DOHH2 (cell line): ENCODE results near the gene PCBP3.

Experiments
- H3F3A ChIP-seq: fragments of 200-600 bp; sonication (generic), shearing (Covaris generic); 2 replicates; pipeline ENCODE4 v1.6.0; 2016; ENCODE audit warnings: antibody characterized with exemption, mild to moderate bottlenecking; ENCODE audit not compliant: control insufficient read depth, insufficient read depth
- H3K27ac ChIP-seq: fragments of 200-600 bp; sonication (generic); 2 replicates; pipeline ENCODE4 v1.5.1; 2014; ENCODE audit warnings: low read depth, mild to moderate bottlenecking, low read length, moderate library complexity
- H3K27me3 ChIP-seq: fragments of 200-600 bp; sonication (generic); 2 replicates; pipeline ENCODE4 v1.6.1; 2014; ENCODE audit warnings: mild to moderate bottlenecking, low read length, mixed read lengths; ENCODE audit not compliant: control insufficient read depth
- H3K36me3 ChIP-seq: fragments of 200-600 bp; sonication (generic); 2 replicates; pipeline ENCODE4 v1.6.1; 2014; ENCODE audit warnings: mild to moderate bottlenecking, low read length, moderate library complexity, mixed read lengths; ENCODE audit not compliant: control insufficient read depth
- H3K4me1 ChIP-seq: fragments of 200-600 bp; sonication (generic); 2 replicates; pipeline ENCODE4 v1.6.1; 2014; ENCODE audit warnings: mild to moderate bottlenecking, low read length, mixed read lengths; ENCODE audit not compliant: control insufficient read depth
- H3K4me2 ChIP-seq: fragments of 200-600 bp; sonication (generic); 2 replicates; pipeline ENCODE4 v1.6.0; 2014; ENCODE audit warnings: mild to moderate bottlenecking, low read length, moderate library complexity
- H3K4me3 ChIP-seq: fragments of 200-600 bp; sonication (generic); 2 replicates; pipeline ENCODE4 v1.5.1; 2014; ENCODE audit warnings: mild to moderate bottlenecking, low read length, mixed read lengths
- H3K79me2 ChIP-seq: fragments of 200-600 bp; sonication (generic); 2 replicates; pipeline ENCODE4 v1.6.1; 2014; ENCODE audit warnings: mild to moderate bottlenecking, low read length, mixed read lengths; ENCODE audit not compliant: control insufficient read depth
- H3K9me2 ChIP-seq: fragments of 200-600 bp; sonication (generic); replicated peaks from 2 replicates; pipeline ENCODE4 v1.6.1; 2014; ENCODE audit warnings: mild to moderate bottlenecking, low read length, mixed read lengths; ENCODE audit not compliant: control insufficient read depth
- H3K9me3 ChIP-seq: fragments of 200-600 bp; sonication (generic); 2 replicates; pipeline ENCODE4 v1.6.1; 2014; ENCODE audit warnings: antibody characterized with exemption, low read length, mixed read lengths; ENCODE audit not compliant: control insufficient read depth, insufficient read depth
- H4K20me1 ChIP-seq: fragments of 200-600 bp; sonication (generic); 2 replicates; pipeline ENCODE4 v1.6.0; 2014; ENCODE audit warnings: low read depth, mild to moderate bottlenecking, antibody characterized with exemption, low read length, moderate library complexity; ENCODE audit not compliant: control insufficient read depth, insufficient read depth
- EZH2phosphoT487 ChIP-seq: fragments of 200-600 bp; sonication (generic); IDR thresholded peaks from 2 replicates; pipeline ENCODE4 v1.6.1; 2017; ENCODE audit warnings: borderline replicate concordance, mild to moderate bottlenecking, antibody characterized with exemption, low read length, moderate library complexity, mixed read lengths
- TF ChIP-seq, protein P1 (sequence below): fragments of 200-600 bp; sonication (generic); IDR thresholded peaks from one replicate; pipeline ENCODE4 v1.5.1; 2014; ENCODE audit warnings: antibody characterized with exemption, mild to moderate bottlenecking, low read depth, low read length; ENCODE audit not compliant: poor library complexity, severe bottlenecking

PCBP3 gene

DNA sequence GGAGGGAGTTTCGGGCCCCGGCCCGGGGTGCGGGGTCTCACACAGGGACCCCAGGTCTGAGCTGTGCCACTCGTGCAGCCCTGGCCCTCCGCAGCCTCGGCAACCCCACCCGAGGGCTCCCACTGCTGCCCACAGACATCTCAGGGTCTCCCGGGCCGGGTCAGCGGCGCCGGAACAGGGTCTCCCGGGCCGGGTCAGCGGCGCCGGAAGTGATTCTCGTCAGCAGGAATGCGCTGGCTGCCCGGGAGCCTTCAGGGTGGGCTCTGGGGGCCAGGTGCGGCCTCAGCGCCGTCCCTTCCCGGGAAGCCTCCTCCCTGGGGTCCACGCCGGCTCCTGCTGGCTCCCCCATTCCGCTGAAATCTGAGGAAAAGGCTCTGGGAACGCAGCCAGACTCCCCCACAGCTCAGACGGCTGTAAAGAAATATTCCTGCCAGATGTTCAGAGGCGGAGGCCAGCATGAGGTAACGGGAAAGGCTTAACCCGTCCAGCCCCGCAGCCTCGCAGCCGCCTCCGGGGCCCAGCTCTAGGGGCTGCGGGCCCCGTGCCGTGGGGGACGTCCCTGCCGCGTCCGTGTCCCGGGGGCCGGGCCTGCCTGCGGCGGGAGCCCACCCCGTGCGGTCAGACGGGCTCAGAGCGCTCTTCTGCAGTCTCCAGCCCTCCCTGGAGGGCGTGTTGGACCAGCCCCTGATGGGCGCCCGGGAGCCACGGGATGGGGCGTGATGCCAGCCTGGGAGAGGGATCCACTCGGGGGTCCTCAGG, 329.4 kb downstream of the PCBP3 start:
- no peak overlapping the region for H3K27ac ChIP-seq
- TF ChIP-seq EZH2phosphoT487: no peak
- TF ChIP-seq, protein P1, sequence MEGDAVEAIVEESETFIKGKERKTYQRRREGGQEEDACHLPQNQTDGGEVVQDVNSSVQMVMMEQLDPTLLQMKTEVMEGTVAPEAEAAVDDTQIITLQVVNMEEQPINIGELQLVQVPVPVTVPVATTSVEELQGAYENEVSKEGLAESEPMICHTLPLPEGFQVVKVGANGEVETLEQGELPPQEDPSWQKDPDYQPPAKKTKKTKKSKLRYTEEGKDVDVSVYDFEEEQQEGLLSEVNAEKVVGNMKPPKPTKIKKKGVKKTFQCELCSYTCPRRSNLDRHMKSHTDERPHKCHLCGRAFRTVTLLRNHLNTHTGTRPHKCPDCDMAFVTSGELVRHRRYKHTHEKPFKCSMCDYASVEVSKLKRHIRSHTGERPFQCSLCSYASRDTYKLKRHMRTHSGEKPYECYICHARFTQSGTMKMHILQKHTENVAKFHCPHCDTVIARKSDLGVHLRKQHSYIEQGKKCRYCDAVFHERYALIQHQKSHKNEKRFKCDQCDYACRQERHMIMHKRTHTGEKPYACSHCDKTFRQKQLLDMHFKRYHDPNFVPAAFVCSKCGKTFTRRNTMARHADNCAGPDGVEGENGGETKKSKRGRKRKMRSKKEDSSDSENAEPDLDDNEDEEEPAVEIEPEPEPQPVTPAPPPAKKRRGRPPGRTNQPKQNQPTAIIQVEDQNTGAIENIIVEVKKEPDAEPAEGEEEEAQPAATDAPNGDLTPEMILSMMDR: no peak
- H3K4me3 ChIP-seq: no peak overlapping the region
- H3K9me2 ChIP-seq: no peaks in the 10 kb centered on the region
- H4K20me1 ChIP-seq: no peaks in the 10 kb centered on the region
- H3K4me1 ChIP-seq: no peaks in the 10 kb centered on the region
- H3F3A ChIP-seq: no peaks in the 10 kb centered on the region
- H3K4me2 ChIP-seq: no peak overlapping the region
- H3K36me3 ChIP-seq: no peaks in the 10 kb centered on the region
- no peaks in the 10 kb centered on the region for H3K79me2 ChIP-seq
- no peaks in the 10 kb centered on the region for H3K9me3 ChIP-seq
- peaks cover 15% of the 10 kb centered on the region for H3K27me3 ChIP-seq

DNA sequence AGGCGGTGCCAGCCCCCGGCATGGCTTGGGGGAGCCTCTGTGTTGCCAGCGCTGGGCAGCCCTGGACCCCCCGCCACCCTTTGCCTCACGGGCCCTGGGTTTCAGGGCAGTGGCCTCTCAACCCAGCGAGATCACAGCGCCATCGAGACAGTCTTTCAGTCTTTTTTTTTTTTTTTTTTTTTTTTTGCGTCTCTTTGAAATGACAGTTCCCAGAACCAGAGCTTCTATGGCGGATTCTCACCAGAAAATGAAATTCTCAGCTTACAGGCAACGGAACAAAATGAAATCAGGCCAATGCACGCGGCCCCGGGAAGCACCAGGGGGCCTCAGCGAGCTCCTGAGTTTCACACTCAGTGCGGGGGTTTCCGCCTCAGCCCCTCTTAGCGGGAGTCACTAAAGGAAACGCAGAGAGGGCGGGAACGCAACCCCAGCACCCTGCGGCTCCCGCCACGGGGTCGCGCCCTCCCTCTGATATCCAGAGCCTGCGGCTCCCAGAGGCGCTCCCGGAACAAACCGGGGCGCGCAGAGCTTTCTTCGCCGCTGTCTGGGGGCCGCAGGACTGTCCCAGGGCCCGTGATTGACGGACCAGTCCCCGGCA, 330.0 kb downstream of the PCBP3 start:
- TF ChIP-seq, protein P1: peak; percentile 61
- TF ChIP-seq EZH2phosphoT487: no peak
- H3K79me2 ChIP-seq: no peaks in the 10 kb centered on the region
- H3F3A ChIP-seq: no peaks in the 10 kb centered on the region
- H3K9me3 ChIP-seq: no peaks in the 10 kb centered on the region
- H3K9me2 ChIP-seq: no peaks in the 10 kb centered on the region
- peak overlapping the region; percentile 36; the same call in 1 of the 2 replicates for H3K4me2 ChIP-seq
- H4K20me1 ChIP-seq: no peaks in the 10 kb centered on the region
- H3K4me1 ChIP-seq: no peaks in the 10 kb centered on the region
- peaks cover 15% of the 10 kb centered on the region for H3K27me3 ChIP-seq
- H3K36me3 ChIP-seq: no peaks in the 10 kb centered on the region
- H3K4me3 ChIP-seq: no peak overlapping the region
- no peak overlapping the region for H3K27ac ChIP-seq

DNA sequence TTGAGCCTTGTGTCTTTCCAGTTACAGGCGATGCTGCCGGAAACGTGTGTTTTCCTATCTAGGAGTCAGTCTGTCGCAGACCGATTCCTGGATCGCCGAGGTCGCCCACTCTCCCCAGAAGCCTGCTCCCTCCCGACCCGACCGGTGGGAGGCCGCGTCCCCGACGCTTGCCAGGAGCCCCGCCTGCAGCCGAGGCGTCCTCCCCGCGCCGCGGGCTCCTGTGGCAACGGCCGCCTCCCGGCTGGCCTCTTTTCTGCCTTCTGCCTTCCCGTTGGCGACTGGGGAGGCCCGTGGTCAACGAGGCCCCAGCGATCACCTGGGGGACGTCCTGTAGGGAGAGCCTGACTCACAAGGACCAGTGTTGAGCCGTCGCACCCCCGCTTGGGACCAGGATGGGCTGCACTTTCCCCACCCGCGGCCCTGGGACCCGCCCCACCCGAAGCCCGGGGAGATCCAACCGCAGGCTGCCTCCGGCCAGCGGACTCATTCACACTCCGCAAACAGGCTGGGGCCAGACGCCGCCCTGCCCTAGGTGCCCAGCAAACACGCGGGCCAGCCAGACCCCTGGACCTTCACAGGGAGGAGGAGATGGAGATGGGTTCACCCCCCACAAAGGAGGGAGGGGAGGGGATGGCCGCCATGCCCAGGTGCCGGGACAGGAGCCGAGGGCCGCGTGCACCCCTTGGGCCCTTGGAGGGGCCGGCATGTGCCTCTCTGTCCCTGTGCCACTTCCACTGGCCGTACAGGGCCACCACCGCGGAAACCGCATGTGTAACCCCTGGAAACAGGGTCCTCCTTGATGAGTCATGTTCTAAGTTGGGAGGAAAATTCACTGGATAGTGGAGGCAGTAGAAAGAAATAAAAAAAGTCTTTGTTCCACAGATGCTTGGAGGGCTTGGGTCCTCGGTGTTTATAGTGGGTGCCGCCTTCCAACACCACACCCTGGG, 330.8 kb downstream of the PCBP3 start:
- Histone ChIP-seq H3K36me3 (no peaks in the 10 kb centered on the region), H4K20me1 (no peaks in the 10 kb centered on the region), H3K9me3 (no peaks in the 10 kb centered on the region), H3F3A (no peaks in the 10 kb centered on the region), H3K4me2 (peak overlapping the region; percentile 36; the same call in 1 of the 2 replicates), H3K79me2 (no peaks in the 10 kb centered on the region), H3K9me2 (no peaks in the 10 kb centered on the region), H3K27ac (no peak overlapping the region), H3K4me3 (no peak overlapping the region), H3K27me3 (peaks cover 15% of the 10 kb centered on the region), H3K4me1 (no peaks in the 10 kb centered on the region)
- no peak for TF ChIP-seq EZH2phosphoT487
- TF ChIP-seq, protein P1: no peak
